ENCODE results near the gene MPP7. TPM values are rescaled to one million over a fixed set of nuclear protein-coding genes. Genes with fewer than 3 reads are reported as not detected.
A peak's percentile ranks its signal among the peaks of the same experiment; 100 is the strongest.

The MPP7 gene
- total and polyA plus RNA-seq, 8 donors: 6.0 to 42.0 (median 11.8) TPM

DNA sequence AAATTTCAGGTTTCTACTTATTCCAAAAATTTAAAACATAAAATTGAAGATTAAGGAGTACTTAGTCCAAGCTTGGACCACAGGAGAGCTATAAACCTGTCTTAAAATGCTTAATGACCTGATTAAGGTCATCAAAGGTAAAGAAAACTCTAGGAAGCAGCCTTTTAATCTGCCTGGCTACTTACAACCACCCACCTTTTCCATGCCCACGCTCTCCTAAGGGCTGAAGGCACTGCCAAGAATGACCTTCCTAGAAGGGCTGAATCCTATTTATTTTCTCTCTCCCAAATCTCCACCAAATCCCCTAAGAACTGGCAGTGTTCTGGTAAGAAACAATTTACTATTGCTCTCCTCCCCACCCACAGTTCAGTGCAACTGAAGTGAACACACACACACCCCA lies 6.8 kb downstream of the MPP7 start:
- no peak for DNase-seq
- 25 to 43% (median 39%) methylated on average over 1 of the region's 1 CpG for WGBS, 5 donors
- intact Hi-C loops (cut with DNase I; ENCODE audit: low total_unique reads): no loop called here
- Histone ChIP-seq H3K27ac (peak overlapping the region in 3 of 5 donors; percentile 55 to 68 (median 67)), H3K9me3 (no peaks in the 10 kb centered on the region), H3K36me3 (no peaks in the 10 kb centered on the region), H3K4me3 (no peak overlapping the region), H3K27me3 (no peaks in the 10 kb centered on the region), H3K4me1 (peaks cover 0 to 42% (median 22%) of the 10 kb centered on the region in 4 donors)
- TF ChIP-seq EP300 (IDR thresholded peaks at IDR 0.05) (no peak), POLR2AphosphoS5 (IDR thresholded peaks at IDR 0.05) (no peak), POLR2A (IDR thresholded peaks at IDR 0.05) (no peak)
- TF ChIP-seq, protein P1, sequence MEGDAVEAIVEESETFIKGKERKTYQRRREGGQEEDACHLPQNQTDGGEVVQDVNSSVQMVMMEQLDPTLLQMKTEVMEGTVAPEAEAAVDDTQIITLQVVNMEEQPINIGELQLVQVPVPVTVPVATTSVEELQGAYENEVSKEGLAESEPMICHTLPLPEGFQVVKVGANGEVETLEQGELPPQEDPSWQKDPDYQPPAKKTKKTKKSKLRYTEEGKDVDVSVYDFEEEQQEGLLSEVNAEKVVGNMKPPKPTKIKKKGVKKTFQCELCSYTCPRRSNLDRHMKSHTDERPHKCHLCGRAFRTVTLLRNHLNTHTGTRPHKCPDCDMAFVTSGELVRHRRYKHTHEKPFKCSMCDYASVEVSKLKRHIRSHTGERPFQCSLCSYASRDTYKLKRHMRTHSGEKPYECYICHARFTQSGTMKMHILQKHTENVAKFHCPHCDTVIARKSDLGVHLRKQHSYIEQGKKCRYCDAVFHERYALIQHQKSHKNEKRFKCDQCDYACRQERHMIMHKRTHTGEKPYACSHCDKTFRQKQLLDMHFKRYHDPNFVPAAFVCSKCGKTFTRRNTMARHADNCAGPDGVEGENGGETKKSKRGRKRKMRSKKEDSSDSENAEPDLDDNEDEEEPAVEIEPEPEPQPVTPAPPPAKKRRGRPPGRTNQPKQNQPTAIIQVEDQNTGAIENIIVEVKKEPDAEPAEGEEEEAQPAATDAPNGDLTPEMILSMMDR (IDR thresholded peaks at IDR 0.05): no peak

DNA sequence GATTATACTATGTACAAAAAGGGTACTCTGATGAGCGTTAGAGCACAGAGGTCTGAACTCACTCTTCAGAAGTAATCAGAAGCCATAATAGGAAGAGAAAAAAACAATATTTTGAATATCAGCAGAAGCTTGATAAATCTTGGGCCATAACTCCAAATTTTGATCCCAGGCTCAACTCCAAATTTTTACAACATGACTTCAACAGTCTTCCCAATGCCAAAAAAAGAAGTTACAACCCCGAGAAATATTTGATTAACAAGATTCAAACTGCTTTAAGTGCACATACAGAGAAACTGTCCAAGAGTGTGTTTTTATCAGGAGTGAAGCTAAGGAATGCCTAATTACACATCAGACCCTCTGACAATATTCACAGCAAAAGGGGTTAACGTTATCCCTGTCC lies 7.5 kb downstream of the MPP7 start:
- intact Hi-C loops (cut with DNase I; ENCODE audit: low total_unique reads): no loop called here
- 38 to 59% (median 50%) methylated on average over 3 of the region's 3 CpGs for WGBS, 5 donors
- no peaks in the 10 kb centered on the region for H3K9me3 ChIP-seq
- peak overlapping the region in 4 of 5 donors; percentile 14 to 68 (median 61) for H3K27ac ChIP-seq
- H3K4me3 ChIP-seq: no peak overlapping the region
- no peaks in the 10 kb centered on the region for H3K27me3 ChIP-seq
- peaks cover 0 to 38% (median 21%) of the 10 kb centered on the region in 4 donors for H3K4me1 ChIP-seq
- TF ChIP-seq POLR2A (IDR thresholded peaks at IDR 0.05) (no peak), EP300 (IDR thresholded peaks at IDR 0.05) (no peak), POLR2AphosphoS5 (IDR thresholded peaks at IDR 0.05) (no peak)
- TF ChIP-seq, protein P1 (IDR thresholded peaks at IDR 0.05): no peak
- DNase-seq: peak in 1 of 2 donors; percentile 47
- H3K36me3 ChIP-seq: no peaks in the 10 kb centered on the region

DNA sequence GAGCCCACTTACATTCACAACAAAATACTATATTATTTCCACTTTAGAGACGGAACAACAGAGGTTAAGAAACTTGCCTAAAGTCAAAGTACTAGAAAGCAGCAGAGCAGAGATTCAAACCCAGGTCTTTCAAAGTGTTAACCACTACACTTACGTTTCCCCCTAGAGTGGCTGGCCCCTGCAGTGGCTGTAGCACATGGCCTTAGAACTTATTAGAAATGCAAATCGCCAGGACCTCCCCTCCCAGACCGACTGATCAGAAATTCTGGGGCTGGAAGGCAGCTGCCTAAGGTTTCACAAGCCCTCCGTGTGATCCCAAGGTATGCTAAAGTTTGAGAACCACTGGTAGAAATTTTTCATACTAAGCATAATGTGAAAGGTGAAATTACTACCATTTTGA lies 8.1 kb downstream of the MPP7 start:
- intact Hi-C loops (cut with DNase I; ENCODE audit: low total_unique reads): no loop called here
- 76 to 82% (median 79%) methylated on average over 5 of the region's 5 CpGs for WGBS, 5 donors
- no peaks in the 10 kb centered on the region for H3K36me3 ChIP-seq
- DNase-seq: no peak
- peak overlapping the region; percentile 14 to 68 (median 55) for H3K27ac ChIP-seq
- peaks cover 0 to 38% (median 19%) of the 10 kb centered on the region in 4 donors for H3K4me1 ChIP-seq
- H3K4me3 ChIP-seq: no peak overlapping the region
- no peaks in the 10 kb centered on the region for H3K27me3 ChIP-seq
- TF ChIP-seq EP300 (IDR thresholded peaks at IDR 0.05) (no peak), POLR2AphosphoS5 (IDR thresholded peaks at IDR 0.05) (no peak), POLR2A (IDR thresholded peaks at IDR 0.05) (no peak)
- TF ChIP-seq, protein P1 (IDR thresholded peaks at IDR 0.05): no peak
- no peaks in the 10 kb centered on the region for H3K9me3 ChIP-seq

DNA sequence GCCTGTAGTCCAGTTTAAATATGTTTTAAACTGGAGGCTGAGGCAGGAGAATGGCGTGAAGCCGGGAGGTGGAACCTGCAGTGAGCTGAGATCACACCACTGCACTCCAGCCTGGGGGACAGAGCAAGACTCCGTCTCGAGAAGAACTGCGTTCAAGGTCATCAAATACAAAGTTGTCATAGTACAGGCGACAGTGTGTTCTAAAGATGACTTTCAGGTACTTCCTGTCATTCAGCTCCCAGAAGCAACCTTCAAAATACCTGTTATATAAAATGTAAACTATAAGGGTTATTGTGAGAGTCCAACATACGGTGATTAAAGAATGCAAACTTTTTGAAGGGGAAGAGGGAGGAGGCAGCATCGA lies 8.7 kb downstream of the MPP7 start:
- no peaks in the 10 kb centered on the region for H3K9me3 ChIP-seq
- no peak for DNase-seq
- H3K27me3 ChIP-seq: no peaks in the 10 kb centered on the region
- no peaks in the 10 kb centered on the region for H3K36me3 ChIP-seq
- intact Hi-C loops (cut with DNase I; ENCODE audit: low total_unique reads): no loop called here
- TF ChIP-seq, protein P1 (IDR thresholded peaks at IDR 0.05): no peak
- no peak for TF ChIP-seq POLR2A (IDR thresholded peaks at IDR 0.05)
- TF ChIP-seq POLR2AphosphoS5 (IDR thresholded peaks at IDR 0.05): no peak
- TF ChIP-seq EP300 (IDR thresholded peaks at IDR 0.05): no peak
- WGBS, 5 donors: 77 to 88% (median 85%) methylated on average over 8 of the region's 8 CpGs
- peaks cover 0 to 38% (median 19%) of the 10 kb centered on the region in 4 donors for H3K4me1 ChIP-seq
- peak overlapping the region in 4 of 5 donors; percentile 29 to 68 (median 42) for H3K27ac ChIP-seq
- no peak overlapping the region for H3K4me3 ChIP-seq
